Globus pallidus (tissue), 1 donor: ENCODE data around the gene SORBS1.

Experiments used
- DNase-seq: peaks from one replicate; pipeline ENCODE4 v3.0.0-alpha.2; 2015; ENCODE audit warnings: low spot score

The SORBS1 gene

DNA sequence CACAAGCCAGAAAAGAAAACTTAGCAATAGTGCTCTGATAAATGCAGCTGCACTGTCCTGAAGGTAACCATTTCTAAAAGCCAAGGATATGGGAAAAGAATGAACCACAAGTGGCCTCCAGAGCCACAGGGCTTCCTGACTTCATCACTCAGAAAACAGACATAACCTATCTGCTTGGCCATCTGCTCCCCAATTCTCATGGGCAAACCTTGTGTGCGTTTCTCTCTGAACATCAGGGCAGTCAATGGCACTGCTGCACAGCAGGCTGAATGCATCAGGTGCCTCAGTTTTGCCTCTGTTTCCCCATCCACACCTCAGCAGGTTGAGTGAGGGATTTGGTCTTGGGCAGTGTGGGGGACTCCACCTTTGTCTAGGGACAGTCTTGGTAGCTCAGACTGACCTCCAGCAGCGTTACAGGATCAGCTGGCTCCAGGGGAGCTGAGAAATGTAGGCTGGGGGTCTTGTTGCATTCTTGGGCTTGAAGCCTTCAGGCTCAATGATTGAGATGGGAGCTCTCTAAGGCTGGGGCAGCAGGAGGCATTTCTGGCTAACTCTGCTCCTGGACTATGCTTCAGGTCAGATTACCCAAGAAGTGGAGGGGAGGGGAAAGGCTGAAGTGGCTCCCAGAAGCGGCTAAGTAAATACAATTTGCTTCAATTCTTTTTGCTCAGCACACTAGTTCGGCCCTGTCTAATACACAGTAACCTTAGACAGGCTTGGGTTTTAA lies 246.8 kb downstream of the SORBS1 start:
- DNase-seq: no peak

DNA sequence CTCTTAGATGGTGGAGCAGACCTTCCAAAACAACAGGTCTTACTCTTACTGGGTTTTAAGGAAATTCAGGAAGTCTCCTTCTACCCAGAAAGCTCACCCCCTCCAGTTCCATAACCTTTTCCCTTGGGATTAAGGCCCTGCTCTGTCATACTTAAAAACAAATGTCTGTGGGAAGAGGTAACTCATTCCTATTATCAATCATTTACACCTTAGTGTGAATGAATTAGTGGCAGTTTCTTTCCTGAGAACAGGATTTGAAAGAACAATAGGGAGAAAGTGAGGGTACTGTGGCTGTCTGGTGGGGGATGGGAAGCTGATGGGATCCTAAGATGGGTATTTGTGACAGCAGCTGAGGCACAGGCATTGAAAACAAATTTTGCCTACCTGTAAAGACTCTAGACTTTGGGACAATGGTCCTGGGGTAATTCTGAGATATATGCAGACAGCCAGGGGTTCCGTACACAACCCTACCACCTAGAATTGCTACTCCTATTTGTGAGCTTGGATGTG lies 248.1 kb downstream of the SORBS1 start:
- DNase-seq: no peak

DNA sequence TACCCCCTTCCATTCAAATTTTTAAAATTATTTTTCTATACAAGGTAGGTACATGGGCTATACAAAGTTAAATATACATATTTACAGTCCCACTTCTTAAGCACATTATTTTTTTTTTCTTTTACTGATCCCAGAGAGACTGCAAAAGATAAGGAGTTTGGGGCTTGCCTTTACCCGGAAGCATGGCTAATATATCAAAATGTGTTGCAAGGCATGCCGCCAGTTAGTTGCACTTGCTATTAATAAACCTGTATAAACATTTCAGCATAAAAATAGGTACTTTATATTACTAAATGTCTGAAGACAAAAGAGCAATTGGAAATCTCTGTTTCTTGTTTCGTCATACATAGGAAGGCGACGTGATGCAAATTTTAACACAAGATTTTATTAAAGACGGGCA lies 248.9 kb downstream of the SORBS1 start:
- DNase-seq: no peak

DNA sequence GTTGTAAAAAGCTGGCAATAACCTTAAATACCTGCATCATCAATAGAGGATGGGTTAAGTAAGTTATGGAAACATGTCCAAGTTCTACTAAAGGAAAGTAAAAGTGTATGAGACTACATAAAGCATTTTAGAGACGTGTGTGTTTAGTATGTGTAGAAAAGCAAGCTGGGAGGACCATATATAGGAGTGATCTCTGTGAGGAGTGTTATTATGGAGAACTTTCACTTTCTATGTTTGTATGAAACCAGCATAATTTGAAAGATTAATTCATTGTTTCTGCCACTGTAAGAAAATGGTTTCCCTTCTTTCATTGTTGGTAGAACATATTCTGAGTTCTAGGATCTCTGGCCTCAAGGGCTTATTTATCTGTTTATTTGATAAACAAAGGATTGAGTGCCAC lies 251.2 kb downstream of the SORBS1 start:
- DNase-seq: no peak

DNA sequence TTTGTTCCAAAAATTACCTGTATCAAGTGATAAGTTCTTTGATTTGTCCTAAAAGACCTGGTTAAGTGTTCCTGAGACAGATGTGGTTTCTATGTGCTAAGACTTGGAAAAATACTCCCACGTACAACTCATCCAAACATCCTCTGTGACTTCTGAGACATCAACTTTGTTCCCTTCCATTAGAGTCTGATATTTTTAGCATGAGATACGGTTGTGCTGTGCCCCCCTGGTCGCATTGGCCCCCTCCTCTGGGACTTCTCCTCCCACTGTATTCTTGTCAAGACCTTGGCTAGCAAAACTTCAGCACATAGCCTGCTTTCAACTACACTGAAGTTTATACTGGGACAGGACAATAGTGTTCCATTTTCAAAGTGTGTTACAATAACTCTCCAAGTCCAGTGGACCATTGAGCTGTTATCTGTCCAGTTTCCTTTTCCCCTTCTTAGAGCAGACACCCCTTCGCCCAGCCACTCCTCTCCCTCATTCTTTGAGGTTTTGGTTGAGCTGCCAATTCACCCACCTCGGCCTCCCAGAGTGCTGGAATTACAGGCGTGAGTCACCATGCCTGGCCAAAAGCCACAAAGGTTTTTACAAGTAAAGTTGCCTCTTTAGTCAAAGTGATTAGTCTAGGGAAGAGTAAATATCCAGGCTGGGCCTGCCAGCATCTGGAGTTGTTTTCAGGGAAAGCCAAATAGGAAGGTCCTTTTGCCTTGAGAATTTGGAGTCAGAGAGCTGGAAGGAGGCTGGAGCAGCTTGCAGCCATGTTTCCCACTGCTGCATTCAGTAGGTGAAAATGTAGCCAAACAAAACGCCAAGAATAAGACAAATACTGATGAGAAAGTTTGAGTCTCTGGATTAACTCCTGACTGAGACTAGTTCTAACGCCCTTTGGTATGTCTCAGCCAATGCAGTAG lies 252.5 kb downstream of the SORBS1 start:
- no peak for DNase-seq

DNA sequence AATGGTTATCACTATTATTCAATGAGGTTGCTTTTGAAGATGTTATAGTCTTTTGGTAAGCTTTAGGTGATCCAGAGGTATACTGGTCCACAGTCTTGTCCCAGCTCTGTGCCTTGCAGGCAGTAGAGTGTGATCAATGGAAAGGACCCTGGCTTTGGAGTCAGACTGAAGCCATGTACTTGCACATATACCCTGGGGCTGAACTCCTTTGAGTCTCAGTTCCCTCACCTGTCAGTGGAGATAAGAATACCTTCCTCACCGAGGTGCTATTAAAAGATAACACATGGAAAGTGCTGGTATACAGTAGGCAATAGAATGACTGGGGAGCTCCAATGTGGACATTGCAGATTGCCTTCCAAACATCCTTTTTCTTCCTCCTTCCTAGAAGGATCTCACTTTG lies 254.3 kb downstream of the SORBS1 start:
- no peak for DNase-seq

DNA sequence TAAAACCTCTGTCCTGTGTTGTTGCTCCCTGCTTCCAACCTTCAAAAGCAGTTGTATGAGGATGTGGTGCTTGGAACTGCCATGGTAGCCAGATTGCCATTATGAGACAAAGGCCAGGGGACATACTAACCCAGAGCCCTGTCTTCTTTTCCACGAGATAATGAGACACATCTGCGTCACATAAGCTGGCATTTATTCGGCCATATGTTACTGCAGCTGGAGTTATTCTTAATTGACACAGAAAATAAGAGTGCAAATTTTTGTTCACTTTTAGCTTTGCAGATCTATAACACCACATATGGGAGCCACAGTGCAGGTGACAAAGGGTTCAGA lies 254.9 kb downstream of the SORBS1 start:
- no peak for DNase-seq

DNA sequence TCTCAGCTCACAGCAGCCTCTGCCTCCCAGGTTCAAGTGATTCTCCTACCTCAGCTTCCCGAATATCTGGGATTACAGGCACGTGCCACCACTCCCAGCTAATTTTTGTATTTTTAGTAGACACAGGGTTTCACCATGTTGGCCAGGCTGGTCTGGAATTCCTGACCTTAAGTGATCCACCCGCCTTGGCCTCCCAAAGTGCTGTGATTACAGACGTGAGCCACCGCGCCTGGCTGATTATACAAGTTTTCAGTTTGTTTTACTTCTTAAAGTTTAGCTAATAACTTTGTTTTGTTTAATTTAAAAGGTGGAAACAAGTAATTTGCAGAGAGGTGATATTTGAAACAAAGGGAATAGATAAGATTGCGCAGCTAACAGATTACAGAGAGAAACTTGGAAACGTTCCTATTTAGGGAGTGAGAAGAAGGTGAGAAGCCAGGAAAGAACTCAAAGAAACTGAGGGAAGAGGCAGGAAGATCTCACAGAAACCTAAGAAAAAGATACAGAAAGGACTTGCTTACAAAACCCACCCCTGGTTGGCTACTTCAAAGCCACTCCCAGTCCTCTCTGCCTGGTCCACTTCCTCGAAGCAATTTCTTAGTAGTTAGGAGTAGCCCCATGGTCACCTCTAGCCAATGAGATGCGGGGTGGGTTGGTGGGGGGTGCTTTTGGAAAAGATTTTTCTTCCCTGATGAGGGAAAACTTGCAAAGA lies 255.4 kb downstream of the SORBS1 start:
- no peak for DNase-seq

DNA sequence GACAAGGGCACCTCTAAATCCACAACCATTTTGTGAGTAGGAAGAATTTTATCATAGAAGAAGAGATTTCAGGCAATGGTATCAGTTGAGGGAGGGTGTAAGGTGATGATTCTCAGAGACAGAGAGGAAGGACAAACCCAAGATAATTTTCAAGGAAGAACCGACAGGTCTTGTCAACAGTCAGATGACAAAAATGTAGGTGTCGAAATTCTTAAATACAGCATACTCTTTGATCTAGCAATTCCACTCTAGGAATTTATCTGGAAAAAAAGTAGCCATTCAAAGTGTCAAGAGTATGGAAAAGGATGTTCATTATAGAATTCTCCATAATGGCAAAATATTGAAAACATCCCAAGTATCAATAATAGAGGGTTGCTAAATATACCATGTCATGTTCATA lies 256.2 kb downstream of the SORBS1 start:
- no peak for DNase-seq

DNA sequence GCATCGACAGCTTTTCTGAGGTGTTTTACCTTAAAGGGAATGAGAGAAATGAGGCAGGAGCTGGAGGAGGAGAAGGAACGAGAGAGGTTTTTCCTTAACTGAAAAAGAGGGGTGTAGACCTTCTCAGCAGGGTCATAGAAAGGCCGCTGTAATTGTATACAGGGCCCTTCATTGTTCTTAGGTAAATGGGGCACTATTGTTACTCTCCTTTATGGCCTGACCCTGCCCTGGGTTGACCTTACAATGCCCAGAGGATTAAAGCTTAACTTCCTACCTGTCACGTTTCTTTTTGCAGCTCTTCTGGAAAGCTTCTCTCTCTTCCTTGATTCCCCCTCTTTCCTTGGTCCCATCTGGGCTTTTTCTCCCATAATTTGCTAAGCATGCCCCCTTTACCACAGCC lies 256.7 kb downstream of the SORBS1 start:
- no peak for DNase-seq

DNA sequence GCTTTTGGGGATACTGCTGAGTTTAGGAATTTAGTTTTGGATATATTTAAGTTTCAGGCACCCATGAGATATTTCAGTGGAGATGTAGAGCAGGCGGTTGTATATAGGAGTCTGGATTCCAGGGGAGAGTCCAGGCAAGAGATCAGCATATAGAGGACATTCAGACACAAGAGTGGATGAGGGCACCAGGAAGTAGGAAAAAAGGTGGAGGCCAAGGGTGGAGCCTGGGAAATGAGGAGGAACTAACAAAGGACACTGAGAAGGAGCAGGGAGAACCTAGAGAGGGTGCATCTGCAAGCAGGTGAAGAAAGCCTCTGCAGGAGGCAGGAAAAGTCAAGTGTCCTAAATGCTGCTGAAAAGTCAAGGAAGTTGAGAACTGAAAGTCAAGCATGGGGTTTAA lies 257.2 kb downstream of the SORBS1 start:
- DNase-seq: no peak

DNA sequence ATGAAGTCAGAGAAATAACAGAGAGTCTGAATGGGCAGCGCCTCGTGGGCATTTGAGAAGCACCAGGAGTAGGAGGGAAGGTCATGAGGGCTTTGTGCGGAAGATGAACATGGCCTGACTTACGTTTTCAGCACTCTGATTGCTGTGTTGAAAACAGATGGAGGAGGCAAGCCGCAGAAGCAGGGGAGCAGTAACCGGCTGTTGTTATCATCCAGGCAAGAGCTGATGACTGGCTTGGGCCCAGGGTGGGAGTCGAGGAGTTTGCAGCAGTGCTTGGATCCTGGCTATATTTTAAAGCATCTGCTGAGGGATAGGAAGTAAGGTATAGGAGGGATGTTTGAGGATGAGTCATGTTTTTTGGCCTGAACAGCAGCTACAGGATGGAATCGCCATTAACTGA lies 257.6 kb downstream of the SORBS1 start:
- DNase-seq: no peak

DNA sequence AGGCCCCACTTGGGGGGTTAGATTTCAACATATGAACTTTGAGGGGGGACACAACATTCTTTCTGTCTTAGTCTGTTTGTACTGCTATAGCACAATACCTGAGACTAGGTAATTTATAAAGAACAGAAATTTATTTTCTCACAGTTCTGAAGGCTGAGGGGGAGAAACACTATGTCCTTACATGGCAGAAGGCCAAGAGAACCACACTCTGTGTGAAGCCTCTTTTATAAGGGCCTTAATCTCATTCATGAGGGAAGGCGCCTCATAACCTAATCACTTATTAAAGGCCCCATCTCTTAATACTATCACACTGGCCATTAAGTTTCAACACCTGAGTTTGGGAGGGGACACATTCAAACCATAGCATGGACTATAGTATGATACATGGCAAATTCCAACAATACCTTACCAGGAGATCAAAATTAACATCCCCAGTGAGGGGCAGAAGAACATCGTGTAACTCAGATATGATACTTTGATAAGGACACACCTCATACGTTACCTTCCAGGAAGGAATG lies 261.1 kb downstream of the SORBS1 start:
- no peak for DNase-seq

DNA sequence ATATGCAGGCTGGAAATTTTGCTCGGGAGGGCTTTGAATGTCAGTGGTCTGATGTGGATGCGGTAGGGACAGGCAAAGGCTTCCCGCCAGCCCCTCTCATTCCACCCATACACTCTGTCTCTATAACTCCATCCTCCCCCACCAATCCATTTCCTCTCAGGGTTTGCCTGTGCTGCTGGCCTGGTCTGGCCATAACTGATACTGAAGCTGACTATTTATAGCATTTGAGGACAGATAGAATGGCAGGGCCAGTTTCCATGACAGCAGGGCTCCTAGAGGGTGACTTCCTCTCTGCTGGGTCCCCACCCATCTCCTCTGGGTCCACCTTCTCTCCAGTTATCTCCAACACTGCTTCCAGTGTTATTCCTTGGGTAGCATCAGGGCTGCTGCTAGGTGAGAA lies 263.8 kb downstream of the SORBS1 start:
- no peak for DNase-seq

DNA sequence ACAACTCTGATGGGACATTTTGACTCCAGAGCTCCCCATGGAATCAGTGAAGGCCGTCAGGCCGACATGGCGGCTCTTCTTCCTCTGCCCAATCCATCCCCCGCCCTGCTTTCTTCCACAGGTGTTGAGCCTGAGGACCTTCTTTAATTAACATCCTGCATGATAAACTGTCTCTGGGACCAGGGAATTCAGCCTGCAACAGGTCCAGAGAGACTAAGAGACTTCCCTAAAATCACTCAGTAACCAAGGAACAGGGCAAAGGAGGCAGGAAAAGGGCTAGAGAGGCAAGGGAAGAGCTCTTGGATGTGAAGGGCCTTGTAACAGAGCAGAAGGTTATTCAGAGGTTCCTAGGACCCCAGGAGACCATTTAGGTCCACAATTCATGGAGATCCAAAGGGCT lies 264.4 kb downstream of the SORBS1 start:
- no peak for DNase-seq

DNA sequence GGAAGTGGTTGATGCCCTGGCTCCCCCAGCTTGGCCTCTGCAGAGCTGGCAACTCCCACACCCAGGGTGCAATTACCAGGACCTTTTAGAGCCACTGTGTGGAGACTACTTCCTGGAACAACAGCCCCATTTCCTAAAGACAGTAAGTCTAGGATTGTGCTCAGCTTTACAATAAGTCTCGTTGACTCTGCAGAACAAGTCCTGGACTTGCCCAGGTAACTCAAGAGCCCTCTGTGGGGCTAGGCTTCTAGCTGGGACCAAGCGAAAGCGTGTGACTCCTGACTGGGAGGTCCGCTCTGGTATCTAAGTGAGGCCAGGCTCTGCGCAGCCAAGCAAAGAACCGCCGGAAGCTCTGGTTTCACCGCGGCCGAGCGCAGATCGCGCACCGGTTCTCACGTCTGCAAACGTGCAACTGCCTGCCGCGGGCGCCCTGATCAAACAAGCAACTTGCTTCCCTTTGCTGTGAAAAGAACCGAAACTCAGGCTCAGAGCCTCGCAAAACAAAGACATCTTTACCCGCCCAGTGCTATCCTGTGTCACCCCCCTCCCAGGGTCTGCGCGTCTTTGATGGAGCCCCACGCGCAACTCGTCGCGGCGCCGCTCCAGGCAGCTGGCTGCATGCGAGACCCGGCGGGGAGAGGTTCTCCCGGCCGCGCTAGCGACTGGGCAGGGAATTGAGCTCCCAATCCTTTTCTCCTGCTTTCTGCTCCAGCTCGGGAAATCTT lies 266.0 kb downstream of the SORBS1 start:
- DNase-seq: no peak

DNA sequence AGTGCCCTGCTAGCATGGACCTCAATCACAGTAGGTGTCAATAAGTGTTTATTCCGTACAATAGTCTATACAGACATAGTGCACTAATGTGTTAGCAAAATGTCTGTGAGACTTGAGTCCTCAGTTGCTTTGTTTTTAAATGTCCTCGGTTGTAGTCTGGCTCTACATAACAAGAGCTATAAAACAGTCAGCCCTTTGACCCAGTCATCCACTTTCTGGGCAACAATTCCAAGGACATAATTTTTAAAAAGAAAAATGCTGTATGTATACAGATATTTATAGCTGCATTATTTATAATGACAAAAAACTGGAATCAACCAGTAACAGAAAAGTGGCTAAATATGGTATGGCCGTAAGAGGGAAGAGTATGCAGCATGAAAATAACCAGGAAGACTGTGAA lies 267.5 kb downstream of the SORBS1 start:
- DNase-seq: no peak

DNA sequence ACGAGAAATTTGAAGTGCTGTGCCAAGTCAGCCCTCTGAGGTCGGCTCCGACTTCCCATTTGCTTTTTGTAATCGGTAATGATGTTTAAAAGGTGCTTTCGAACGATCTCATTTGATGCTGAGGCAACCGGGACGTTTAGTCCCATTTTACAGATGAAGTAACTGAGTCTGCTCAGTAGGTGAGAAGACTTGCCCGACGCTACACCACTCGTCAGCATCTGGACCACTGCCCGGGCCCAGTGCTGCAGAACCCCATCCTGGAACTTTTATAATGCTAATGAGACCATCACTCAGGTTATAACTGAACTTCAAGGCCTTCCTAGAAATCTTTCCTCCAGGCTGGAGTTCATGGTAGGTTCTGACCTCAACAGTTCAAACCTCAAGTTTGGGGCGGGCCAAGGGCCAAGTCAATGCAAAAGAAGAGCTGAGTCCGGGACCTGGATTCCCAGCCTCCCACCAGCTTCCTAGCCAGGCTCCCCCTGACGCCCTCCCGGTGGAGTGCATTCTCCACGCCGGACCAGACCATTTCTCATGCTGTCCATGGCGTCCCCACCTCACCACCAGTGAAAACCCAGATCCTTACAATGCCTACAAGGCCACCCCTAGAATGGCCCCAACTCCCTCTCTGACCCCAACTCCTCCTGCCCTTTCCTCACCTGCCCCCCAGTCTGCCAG lies 269.7 kb downstream of the SORBS1 start:
- no peak for DNase-seq

DNA sequence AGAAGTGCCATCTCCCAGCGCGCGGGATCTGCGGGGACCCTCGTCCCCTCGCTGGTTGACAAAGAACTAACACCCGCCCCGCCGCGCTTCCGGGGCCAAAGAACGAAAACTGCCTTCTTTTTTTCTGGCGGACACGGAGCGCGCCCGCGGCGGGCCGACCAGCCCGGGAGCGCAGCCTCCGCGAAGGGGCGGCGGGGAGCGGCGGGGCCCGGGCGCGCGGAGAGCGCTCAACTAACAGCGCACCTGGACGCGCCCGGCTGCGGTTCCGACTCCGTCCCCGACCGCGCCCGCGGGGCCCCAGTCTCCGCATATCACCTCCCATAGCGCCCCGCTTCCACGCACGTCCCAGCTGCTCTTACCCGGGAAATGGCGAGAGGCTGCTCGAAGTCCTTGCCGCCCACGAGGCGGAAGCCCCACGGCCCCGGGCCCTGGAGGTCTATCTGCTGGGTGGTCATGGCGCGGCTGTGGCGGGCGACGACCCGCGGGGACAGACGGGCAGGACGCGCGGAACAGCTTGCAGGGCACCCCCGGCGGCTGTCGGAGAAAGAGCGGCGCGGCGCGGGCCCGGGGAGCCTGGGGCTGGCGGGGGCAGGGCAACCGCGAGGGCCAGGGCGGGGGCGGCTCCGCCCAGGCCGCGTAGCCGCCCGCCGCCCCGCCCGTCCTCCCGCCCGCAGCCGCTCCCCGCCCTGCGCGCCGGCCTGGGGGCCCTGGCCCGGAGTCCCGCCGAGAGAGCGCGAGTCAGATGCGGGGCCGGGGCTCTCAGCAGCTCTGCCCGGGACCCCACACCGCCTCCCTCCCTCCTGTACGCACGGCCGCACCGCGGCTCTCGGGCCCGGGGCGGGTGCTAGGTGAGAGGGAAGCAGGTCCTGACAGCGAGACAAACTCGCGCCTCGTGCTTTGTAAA lies 270.5 kb downstream of the SORBS1 start, which contains the start of gene PDLIM1:
Gene PDLIM1, minus strand, starts transcription at position 543 of the 904 bp plus-strand sequence. Its CDS starts 88 bp downstream, at position 455.
- no peak for DNase-seq

DNA sequence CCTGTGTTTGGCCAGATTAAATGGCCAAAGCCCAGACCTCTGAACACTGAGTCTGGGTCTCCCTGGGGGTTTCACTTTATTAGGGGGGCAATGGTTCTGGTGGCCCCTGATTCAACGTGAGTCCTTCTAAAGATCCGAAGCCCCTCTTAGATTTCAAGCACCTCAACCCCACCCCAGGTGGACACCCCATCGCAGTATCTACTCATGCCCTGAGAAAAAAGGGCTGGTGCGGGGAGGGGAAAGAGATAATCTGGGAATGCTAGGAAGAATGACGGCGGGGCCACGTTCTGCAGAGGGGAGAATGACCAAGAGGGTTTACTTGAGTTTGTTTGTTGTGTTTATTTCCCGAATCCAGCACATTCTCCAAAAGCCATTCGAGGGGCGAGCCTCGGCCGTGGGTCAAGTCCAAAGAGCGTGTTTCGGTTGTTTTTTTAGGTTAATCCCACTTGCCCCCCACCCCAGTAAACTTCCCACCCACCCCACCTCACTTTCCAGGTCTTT lies 271.2 kb downstream of the SORBS1 start:
- DNase-seq: no peak
